Suprapubic skin (tissue), 4 donors: ENCODE results near the gene GRK7. TPM values are rescaled to one million over a fixed set of nuclear protein-coding genes. Genes with fewer than 3 reads are reported as not detected.
"Not testable (repeated sequence)": the region's sequence is repeated elsewhere in the genome, so short reads cannot be mapped to it uniquely, and the experiment has no call there.

ENCODE experiments used
- DNase-seq, 2 donors: peaks; one replicate each; pipeline ENCODE4 v3.0.0-alpha.2; 2019; ENCODE audit warnings: low spot score in 2 of 2
- H3K27ac ChIP-seq: fragments of 200-600 bp; sonication (generic); one replicate; pipeline ENCODE4 v1.5.1; 2019
- H3K27me3 ChIP-seq: fragments of 200-600 bp; sonication (generic); one replicate; pipeline ENCODE4 v1.5.1; 2019
- H3K36me3 ChIP-seq: fragments of 200-600 bp; sonication (generic); one replicate; pipeline ENCODE4 v1.5.1; 2019
- H3K4me1 ChIP-seq: fragments of 200-600 bp; sonication (generic); one replicate; pipeline ENCODE4 v1.5.1; 2019
- H3K4me3 ChIP-seq: fragments of 200-600 bp; sonication (generic); one replicate; pipeline ENCODE4 v1.5.1; 2019; ENCODE audit warnings: mild to moderate bottlenecking
- H3K9me3 ChIP-seq: fragments of 200-600 bp; sonication (generic); one replicate; pipeline ENCODE4 v1.5.1; 2019
- CTCF ChIP-seq, 2 donors: fragments of 200-600 bp in 1 of 2; fragments of 450-650 bp in 1 of 2; sonication (generic) in 1 of 2; IDR thresholded peaks; one replicate each; pipeline ENCODE4 v1.5.1; 2016 to 2019; ENCODE audit warnings: antibody characterized with exemption in 2 of 2, mild to moderate bottlenecking in 1 of 2, moderate library complexity in 1 of 2
- EP300 ChIP-seq: sonication (generic); formaldehyde crosslinking; IDR thresholded peaks from one replicate; pipeline ENCODE4 v1.6.1; 2017; ENCODE audit warnings: antibody characterized with exemption
- POLR2A ChIP-seq, 2 donors: fragments of 450-650 bp; IDR thresholded peaks; one replicate each; pipeline ENCODE4 v1.6.1; 2017; ENCODE audit warnings: antibody characterized with exemption in 2 of 2, mild to moderate bottlenecking in 2 of 2, moderate library complexity in 2 of 2
- POLR2AphosphoS5 ChIP-seq, 3 donors: sonication (generic); formaldehyde crosslinking; IDR thresholded peaks; one replicate each; pipeline ENCODE4 v1.6.1; 2017; ENCODE audit warnings: antibody characterized with exemption in 3 of 3
- WGBS: methylation state at CpG from one replicate; pipeline ENCODE4 v1.1.5; 2018; 5-methylcytosine and 5-hydroxymethylcytosine counted together
- total RNA-seq, 4 donors: library from RNA; depleted of rRNA; stranded (reverse); fragments of >200 nt; gene quantifications; one replicate each; pipeline ENCODE4 v1.1.0, GENCODE V29; 2016

GRK7 gene
- total RNA-seq, 4 donors from 2014 or later, result 0.11 to 1.2 TPM; not detected in 2

GRCh38 chr3:141798448-141798845 is 35.2 kb downstream of the GRK7 start:
- DNase-seq, result no peak
- Histone ChIP-seq H3K9me3 (no peaks in the 10 kb centered on the region), H3K27ac (no peak overlapping the region), H3K4me3 (no peak overlapping the region), H3K27me3 (no peaks in the 10 kb centered on the region), H3K4me1 (peaks cover 44% of the 10 kb centered on the region), H3K36me3 (no peaks in the 10 kb centered on the region)
- WGBS, result 48% methylated on average over 11 of the region's 11 CpGs
- TF ChIP-seq CTCF (IDR thresholded peaks at IDR 0.05), result no peak
- no peak for TF ChIP-seq EP300
- TF ChIP-seq POLR2A (IDR thresholded peaks at IDR 0.05), result no peak
- no peak for TF ChIP-seq POLR2AphosphoS5 (IDR thresholded peaks at IDR 0.05)

- Histone ChIP-seq H3K4me1 (peaks cover 11% of the 10 kb centered on the region), H3K27me3 (no peaks in the 10 kb centered on the region), H3K27ac (no peak overlapping the region), H3K9me3 (no peaks in the 10 kb centered on the region), H3K4me3 (no peak overlapping the region), H3K36me3 (no peaks in the 10 kb centered on the region)
- TF ChIP-seq EP300, result no peak
- no peak for TF ChIP-seq POLR2AphosphoS5 (IDR thresholded peaks at IDR 0.05)
- no peak for TF ChIP-seq CTCF (IDR thresholded peaks at IDR 0.05)
- TF ChIP-seq POLR2A (IDR thresholded peaks at IDR 0.05), result no peak
- DNase-seq, result no peak
- 87% methylated on average over 6 of the region's 6 CpGs for WGBS
These were observed 39.3 kb downstream of the GRK7 start for GRCh38 chr3:141802316-141803077.

GRCh38 chr3:141803538-141803937 is 40.3 kb downstream of the GRK7 start:
- H3K4me3 ChIP-seq, result not testable (repeated sequence)

DNA sequence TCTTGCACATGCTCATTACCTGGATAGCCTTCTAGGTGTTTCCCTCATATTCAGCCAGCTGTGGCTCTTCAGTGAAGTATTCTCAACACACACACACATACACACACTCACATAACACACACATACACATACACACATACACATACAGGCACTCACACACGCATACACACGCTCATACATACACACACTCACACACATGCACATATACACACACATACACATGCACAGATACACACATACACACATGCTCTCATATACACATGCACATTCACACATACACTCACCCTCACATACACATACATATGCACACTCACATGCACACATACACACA is 41.2 kb downstream of the GRK7 start:
- 96% methylated on average over 2 of the region's 2 CpGs for WGBS
- TF ChIP-seq CTCF (IDR thresholded peaks at IDR 0.05), result no peak
- TF ChIP-seq EP300, result no peak
- TF ChIP-seq POLR2A (IDR thresholded peaks at IDR 0.05), result no peak
- no peak for TF ChIP-seq POLR2AphosphoS5 (IDR thresholded peaks at IDR 0.05)
- no peak overlapping the region for H3K27ac ChIP-seq
- H3K36me3 ChIP-seq, result no peaks in the 10 kb centered on the region
- H3K9me3 ChIP-seq, result no peaks in the 10 kb centered on the region
- H3K27me3 ChIP-seq, result no peaks in the 10 kb centered on the region
- H3K4me1 ChIP-seq, result no peaks in the 10 kb centered on the region
- no peak overlapping the region for H3K4me3 ChIP-seq
- no peak for DNase-seq

More at GRCh38 chr3:141803538-141803937, 40.3 kb downstream of the GRK7 start:
- H3K9me3 ChIP-seq, DNase-seq, H3K27ac ChIP-seq, H3K4me1 ChIP-seq, H3K27me3 ChIP-seq, H3K36me3 ChIP-seq: not testable (repeated sequence)
- 94% methylated on average over 6 of the region's 6 CpGs for WGBS

- no peak overlapping the region for H3K27ac ChIP-seq
- DNase-seq, result no peak
- no peaks in the 10 kb centered on the region for H3K4me1 ChIP-seq
- TF ChIP-seq EP300 (no peak), POLR2AphosphoS5 (IDR thresholded peaks at IDR 0.05) (no peak), CTCF (IDR thresholded peaks at IDR 0.05) (no peak), POLR2A (IDR thresholded peaks at IDR 0.05) (no peak)
- 86% methylated on average over 18 of the region's 18 CpGs for WGBS
- no peaks in the 10 kb centered on the region for H3K9me3 ChIP-seq
- no peaks in the 10 kb centered on the region for H3K27me3 ChIP-seq
- no peak overlapping the region for H3K4me3 ChIP-seq
- no peaks in the 10 kb centered on the region for H3K36me3 ChIP-seq
These were observed 41.8 kb downstream of the GRK7 start for GRCh38 chr3:141804778-141805639.
